ENCODE measurements around the gene DNAJA2. TPM values are rescaled to one million over a fixed set of nuclear protein-coding genes. Genes with fewer than 3 reads are reported as not detected.
"Not testable (repeated sequence)": the region's sequence is repeated elsewhere in the genome, so short reads cannot be mapped to it uniquely, and the experiment has no call there.

Gene DNAJA2
- total and polyA plus RNA-seq, 9 of the 15 experiments (the other 6 are each of a cell fraction or from before 2014, with no cell fraction given) = 24.1 to 75.9 (median 50.7) TPM

GRCh38 chr16:47010812-47011211, 37.3 kb upstream of the DNAJA2 start:
- H3K4me1 ChIP-seq (replicated peaks in 1 of 2; ENCODE audit: control insufficient read depth in 2 of 2, insufficient read depth in 2 of 2, low read length in 2 of 2); H3K9me1 ChIP-seq (ENCODE audit: control insufficient read depth, insufficient read depth, low read length); in situ Hi-C loops (cut with MboI); BruUV-seq (replicated peaks); ATAC-seq; H3K27ac ChIP-seq (ENCODE audit: extremely low read depth, low read depth, low read length); CTCF ChIA-PET (ENCODE audit: low intra/inter-chr PET ratio); H3K4me2 ChIP-seq (ENCODE audit: insufficient read depth, low read length); POLR2A ChIA-PET; H3K79me2 ChIP-seq (ENCODE audit: control insufficient read depth, insufficient read depth, low read length); H3K36me3 ChIP-seq (ENCODE audit: control insufficient read depth, insufficient read depth, low read length); H2AFZ ChIP-seq (ENCODE audit: low read depth, low read length); H3K9ac ChIP-seq (ENCODE audit: insufficient read depth in 1 of 2, low read depth in 2 of 2, low read length in 2 of 2); H3K4me3 ChIP-seq; intact Hi-C loops (cut with micrococcal nuclease); DNase-seq (ENCODE audit: extremely low read depth in 1 of 4, low spot score in 3 of 4); H4K20me1 ChIP-seq (replicated peaks; ENCODE audit: control insufficient read depth, insufficient read depth, low read length); FAIRE-seq; H3K9me3 ChIP-seq (replicated peaks; ENCODE audit: control insufficient read depth, insufficient read depth, low read depth, low read length): not testable (repeated sequence)
- WGBS (ENCODE audit: insufficient coverage, low coverage, missing lambda C conversion rate) = 6% methylated on average over 2 of the region's 2 CpGs
- H3K27me3 ChIP-seq (ENCODE audit: control insufficient read depth in 2 of 2, insufficient read depth in 2 of 2, low read length in 2 of 2) = peaks cover 8 to 16% of the 10 kb centered on the region in 2 experiments; a peak in 3 of 5 replicates

DNA sequence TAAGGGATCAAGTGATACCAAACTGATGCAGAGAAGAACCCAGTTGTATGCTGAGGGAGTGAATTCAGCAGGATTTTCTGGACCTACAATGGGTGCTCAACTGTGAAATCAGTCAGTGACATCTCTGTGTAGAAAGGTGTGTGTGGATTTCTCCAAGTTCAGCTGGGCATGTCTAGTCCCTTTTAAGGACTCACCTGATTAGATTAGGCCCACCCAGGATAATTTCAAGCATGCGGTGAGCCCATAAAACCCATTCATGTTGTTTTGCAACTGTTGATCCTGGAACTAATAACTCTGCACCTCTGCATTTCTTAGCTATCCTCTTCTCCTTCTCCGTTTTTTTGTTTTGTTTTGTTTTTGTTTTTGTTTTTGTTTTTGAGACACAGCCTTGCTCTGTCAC, 35.1 kb upstream of the DNAJA2 start:
- H3K4me1 ChIP-seq (replicated peaks in 1 of 2; ENCODE audit: control insufficient read depth in 2 of 2, insufficient read depth in 2 of 2, low read length in 2 of 2) = no peaks in the 10 kb centered on the region
- no peak for ATAC-seq
- FAIRE-seq = no peak
- H3K36me3 ChIP-seq (ENCODE audit: control insufficient read depth, insufficient read depth, low read length) = no peaks in the 10 kb centered on the region
- intact Hi-C loops (cut with micrococcal nuclease) (no loop called here), in situ Hi-C loops (cut with MboI) (no loop called here)
- no peak for DNase-seq (ENCODE audit: extremely low read depth in 1 of 4, low spot score in 3 of 4)
- H3K27ac ChIP-seq (ENCODE audit: extremely low read depth, low read depth, low read length) = no peak overlapping the region
- H3K9ac ChIP-seq (ENCODE audit: insufficient read depth in 1 of 2, low read depth in 2 of 2, low read length in 2 of 2) = no peak overlapping the region
- H3K4me2 ChIP-seq (ENCODE audit: insufficient read depth, low read length) = no peak overlapping the region
- H3K4me3 ChIP-seq = no peak overlapping the region
- BruUV-seq (replicated peaks) = no TSS peak
- H3K9me1 ChIP-seq (ENCODE audit: control insufficient read depth, insufficient read depth, low read length) = no peaks in the 10 kb centered on the region
- no peaks in the 10 kb centered on the region for H3K79me2 ChIP-seq (ENCODE audit: control insufficient read depth, insufficient read depth, low read length)
- 19% methylated on average over 2 of the region's 2 CpGs for WGBS (ENCODE audit: insufficient coverage, low coverage, missing lambda C conversion rate)
- peaks cover 9 to 14% of the 10 kb centered on the region in 2 experiments for H3K27me3 ChIP-seq (ENCODE audit: control insufficient read depth in 2 of 2, insufficient read depth in 2 of 2, low read length in 2 of 2)
- no peak for TF ChIP-seq RB1 (IDR thresholded peaks at IDR 0.05; ENCODE audit: low read depth)
- TF ChIP-seq GABPB1 (CRISPR knock-in tag; IDR thresholded peaks at IDR 0.05) = no peak
- peak; percentile 92 for TF ChIP-seq ZNF134 (CRISPR knock-in tag; conservative IDR thresholded peaks at IDR 0.05)
- TF ChIP-seq NUFIP1 (IDR thresholded peaks at IDR 0.05; ENCODE audit: partially characterized antibody) = no peak
- H3K9me3 ChIP-seq (replicated peaks; ENCODE audit: control insufficient read depth, insufficient read depth, low read depth, low read length) = no peaks in the 10 kb centered on the region
- ChIA-PET POLR2A (interaction anchor here (0.9 to 1.2 kb wide), 2 partner anchors 15 to 29 kb away, joined by 3 to 4 read pairs; no protein-coding TSS in a partner anchor), CTCF (ENCODE audit: low intra/inter-chr PET ratio) (no interaction called here)
- no peak overlapping the region for H2AFZ ChIP-seq (ENCODE audit: low read depth, low read length)
- H4K20me1 ChIP-seq (replicated peaks; ENCODE audit: control insufficient read depth, insufficient read depth, low read length) = no peaks in the 10 kb centered on the region
